Colonic mucosa (tissue), 4 donors: Measurements from ENCODE around the gene KIAA0232. TPM values are rescaled to one million over a fixed set of nuclear protein-coding genes. Genes with fewer than 3 reads are reported as not detected.

Experiments used
- DNase-seq: peaks from one replicate; pipeline ENCODE4 v3.0.0-alpha.2; 2020
- H3K27ac ChIP-seq: fragments of 200-600 bp; one replicate; pipeline ENCODE4 v1.8.0; 2021
- H3K27me3 ChIP-seq: fragments of 200-600 bp; one replicate; pipeline ENCODE4 v1.8.0; 2021
- H3K36me3 ChIP-seq: fragments of 200-600 bp; one replicate; pipeline ENCODE4 v1.8.0; 2021
- H3K4me1 ChIP-seq: fragments of 200-600 bp; one replicate; pipeline ENCODE4 v1.8.0; 2021; ENCODE audit warnings: mild to moderate bottlenecking
- H3K4me3 ChIP-seq: fragments of 200-600 bp; one replicate; pipeline ENCODE4 v1.8.0; 2021
- H3K9ac ChIP-seq, 2 donors: one replicate each; pipeline ENCODE4 v1.7.0; 2013; ENCODE audit warnings: control low read depth in 2 of 2, low read depth in 2 of 2, low read length in 2 of 2
- H3K9me3 ChIP-seq: fragments of 200-600 bp; one replicate; pipeline ENCODE4 v1.8.0; 2021
- intact Hi-C: fragments of 100-400 bp; cut with DNase I; formaldehyde crosslinking; loops from one replicate; pipeline ENCODE4 v1.14.1; 2022
- total RNA-seq, 2 donors: library from RNA; stranded (reverse); fragmentation: NEBNext Ultra II Directional in 1 of 2; extraction: Animal tissue kit (Norgen Biotek cat#: 25700) in 1 of 2; gene quantifications; one replicate each; pipeline ENCODE4 v1.2.1, GENCODE V29; 2021
- TF ChIP-seq, protein P1 (sequence below): fragments of 200-600 bp; IDR thresholded peaks from one replicate; pipeline ENCODE4 v1.8.0; 2022; ENCODE audit warnings: antibody characterized with exemption, mild to moderate bottlenecking
- donor health status: healthy.
- donor health status: DM: no; HTN: no; CAD: no.
- donor health status: DM: no; HTN: no; CAD: no.

KIAA0232 gene
- total RNA-seq, 2 donors from 2014 or later: 20.8 to 32.8 TPM

DNA sequence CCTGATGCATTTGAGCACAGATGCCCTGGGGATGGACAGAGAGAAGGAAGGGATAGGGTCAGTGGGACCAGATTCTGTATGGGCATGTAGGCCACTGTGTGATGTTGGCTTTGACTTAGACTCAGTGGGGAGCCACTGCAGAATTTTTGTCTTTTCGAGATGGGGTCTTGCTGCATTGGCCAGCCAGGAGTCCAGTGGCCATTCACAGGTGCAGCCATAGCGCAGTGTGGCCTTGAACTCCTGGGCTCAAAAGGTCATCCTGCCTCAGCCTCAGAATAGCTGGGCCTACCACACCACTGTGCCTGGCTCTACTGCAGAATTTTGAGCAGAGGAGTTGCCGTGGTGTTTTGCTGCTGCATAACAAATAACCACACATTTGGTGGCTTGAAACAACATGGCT lies 149.9 kb downstream of the KIAA0232 start:
- TF ChIP-seq, protein P1, sequence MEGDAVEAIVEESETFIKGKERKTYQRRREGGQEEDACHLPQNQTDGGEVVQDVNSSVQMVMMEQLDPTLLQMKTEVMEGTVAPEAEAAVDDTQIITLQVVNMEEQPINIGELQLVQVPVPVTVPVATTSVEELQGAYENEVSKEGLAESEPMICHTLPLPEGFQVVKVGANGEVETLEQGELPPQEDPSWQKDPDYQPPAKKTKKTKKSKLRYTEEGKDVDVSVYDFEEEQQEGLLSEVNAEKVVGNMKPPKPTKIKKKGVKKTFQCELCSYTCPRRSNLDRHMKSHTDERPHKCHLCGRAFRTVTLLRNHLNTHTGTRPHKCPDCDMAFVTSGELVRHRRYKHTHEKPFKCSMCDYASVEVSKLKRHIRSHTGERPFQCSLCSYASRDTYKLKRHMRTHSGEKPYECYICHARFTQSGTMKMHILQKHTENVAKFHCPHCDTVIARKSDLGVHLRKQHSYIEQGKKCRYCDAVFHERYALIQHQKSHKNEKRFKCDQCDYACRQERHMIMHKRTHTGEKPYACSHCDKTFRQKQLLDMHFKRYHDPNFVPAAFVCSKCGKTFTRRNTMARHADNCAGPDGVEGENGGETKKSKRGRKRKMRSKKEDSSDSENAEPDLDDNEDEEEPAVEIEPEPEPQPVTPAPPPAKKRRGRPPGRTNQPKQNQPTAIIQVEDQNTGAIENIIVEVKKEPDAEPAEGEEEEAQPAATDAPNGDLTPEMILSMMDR: no peak
- Histone ChIP-seq H3K9ac (peak overlapping the region in 1 of 2 donors; percentile 4), H3K27ac (no peak overlapping the region), H3K4me1 (peaks cover 36% of the 10 kb centered on the region), H3K4me3 (no peak overlapping the region), H3K36me3 (no peaks in the 10 kb centered on the region), H3K9me3 (no peaks in the 10 kb centered on the region), H3K27me3 (no peaks in the 10 kb centered on the region)
- DNase-seq: no peak
- intact Hi-C loops: no loop called here

DNA sequence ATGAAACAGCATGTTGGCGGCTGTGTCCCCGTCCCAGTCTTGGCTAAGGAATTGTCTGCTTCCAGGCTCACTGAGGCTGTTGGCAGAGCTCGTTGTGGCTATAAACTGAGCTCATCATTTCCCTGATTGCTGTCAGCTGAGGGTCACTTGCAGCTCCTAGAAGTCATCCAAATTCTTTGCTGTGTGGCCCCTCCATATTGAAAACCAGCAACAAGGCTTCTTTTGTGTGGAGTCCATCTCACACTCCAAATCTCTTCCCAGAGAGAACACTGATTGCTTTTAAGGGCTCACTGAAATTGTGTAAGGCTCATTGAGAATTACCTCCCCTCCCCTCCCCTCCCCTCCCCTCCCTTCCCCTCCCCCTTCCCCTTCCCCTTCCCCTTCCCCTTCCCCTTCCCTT lies 150.4 kb downstream of the KIAA0232 start:
- intact Hi-C loops: no loop called here
- no peaks in the 10 kb centered on the region for H3K36me3 ChIP-seq

More for the DNA sequence above, 150.4 kb downstream of the KIAA0232 start:
- Histone ChIP-seq H3K27me3 (no peaks in the 10 kb centered on the region), H3K9me3 (no peaks in the 10 kb centered on the region), H3K27ac (no peak overlapping the region), H3K4me3 (no peak overlapping the region), H3K4me1 (peaks cover 31% of the 10 kb centered on the region), H3K9ac (peak overlapping the region in 1 of 2 donors; percentile 4)
- TF ChIP-seq, protein P1: no peak
- no peak for DNase-seq

Other genes with a start within 250 kb of the KIAA0232 start
- gene MAN2B2, start 207.5 kb upstream of the KIAA0232 start, total RNA-seq: 10 to 100 TPM; 30.7 to 31.1 TPM
- gene MRFAP1, start 142.0 kb upstream of the KIAA0232 start, total RNA-seq: 100 to 1,000 TPM; 214 to 274 TPM
- gene S100P, start 88.8 kb upstream of the KIAA0232 start, total RNA-seq: 100 to 1,000 TPM; 137 to 547 TPM
- gene MRFAP1L1, start 72.9 kb upstream of the KIAA0232 start, total RNA-seq: 10 to 100 TPM; 33.6 to 37.4 TPM
- gene BLOC1S4, start 66.6 kb upstream of the KIAA0232 start, total RNA-seq: 10 to 100 TPM; 14.4 to 16.4 TPM
- gene TBC1D14, start 127.1 kb downstream of the KIAA0232 start, total RNA-seq: 10 to 100 TPM; 43.2 to 46.6 TPM